PC-3 (cell line): ENCODE measurements around the gene RNASEH2B. TPM values are rescaled to one million over a fixed set of nuclear protein-coding genes. Genes with fewer than 3 reads are reported as not detected.

ENCODE experiments used
- ATAC-seq: fragments of 200-7000 bp; cut with Tn5 transposase; 2 replicates; pipeline ENCODE4 v1.9.1; 2020; ENCODE audit warnings: mild to moderate bottlenecking, moderate library complexity
- BruUV-seq: library from RNA; stranded (reverse); fragments of 400-500 nt; replicated peaks from 2 replicates; lab custom pipeline; 2021; lab: Mats Ljungman, UMichigan
- CTCF ChIA-PET: fragments of 300-600 bp; sonication (Branson Sonifier 250); formaldehyde crosslinking; loops from one replicate; lab custom pipeline; 2022; ENCODE audit warnings: antibody characterized with exemption; lab: Charles Lee
- POLR2A ChIA-PET: fragments of 300-600 bp; sonication (Branson Sonifier 250); formaldehyde crosslinking; loops from one replicate; lab custom pipeline; 2022; ENCODE audit warnings: antibody characterized with exemption; ENCODE audit not compliant: unreplicated experiment; lab: Charles Lee
- DNase-seq: peaks from one replicate; pipeline ENCODE4 v3.0.0-alpha.2; 2015
- H2AFZ ChIP-seq: fragments of 300-600 bp; sonication (generic); 2 replicates; pipeline ENCODE4 v1.6.0; 2016; ENCODE audit warnings: antibody characterized with exemption, low read length
- H3F3A ChIP-seq: fragments of 300-600 bp; sonication (generic); one replicate; pipeline ENCODE4 v1.6.0; 2017; ENCODE audit warnings: antibody characterized with exemption, low read length, control low read depth, mild to moderate bottlenecking; ENCODE audit not compliant: unreplicated experiment
- H3K27ac ChIP-seq: fragments of 300-600 bp; sonication (generic); 2 replicates; pipeline ENCODE4 v1.5.1; 2016; ENCODE audit warnings: mild to moderate bottlenecking, low read length
- H3K27me3 ChIP-seq: fragments of 300-600 bp; sonication (generic); 2 replicates; pipeline ENCODE4 v1.6.1; 2016; ENCODE audit warnings: low read length, mixed read lengths
- H3K36me3 ChIP-seq: fragments of 300-600 bp; sonication (generic); 2 replicates; pipeline ENCODE4 v1.6.1; 2016; ENCODE audit warnings: low read depth, mixed run types, low read length, mixed read lengths
- H3K4me1 ChIP-seq: fragments of 300-600 bp; sonication (generic); 2 replicates; pipeline ENCODE4 v1.5.1; 2016; ENCODE audit warnings: low read length; ENCODE audit not compliant: insufficient read depth
- H3K4me2 ChIP-seq: fragments of 300-600 bp; sonication (generic); 2 replicates; pipeline ENCODE4 v1.6.0; 2016; ENCODE audit warnings: low read length
- H3K4me3 ChIP-seq: fragments of 300-600 bp; sonication (generic); 2 replicates; pipeline ENCODE4 v1.5.1; 2016; ENCODE audit warnings: mild to moderate bottlenecking, low read length, mixed read lengths
- H3K79me2 ChIP-seq: fragments of 300-600 bp; sonication (generic); 2 replicates; pipeline ENCODE4 v1.6.1; 2017; ENCODE audit warnings: low read length, mixed read lengths
- H3K9ac ChIP-seq: fragments of 300-600 bp; sonication (generic); 2 replicates; pipeline ENCODE4 v1.6.0; 2016; ENCODE audit warnings: mild to moderate bottlenecking, low read length
- H3K9me2 ChIP-seq: fragments of 300-600 bp; sonication (generic); replicated peaks from 2 replicates; pipeline ENCODE4 v1.6.1; 2016; ENCODE audit warnings: mixed run types, low read length, mixed read lengths
- H3K9me3 ChIP-seq: fragments of 300-600 bp; sonication (generic); 2 replicates; pipeline ENCODE4 v1.6.1; 2016; ENCODE audit warnings: low read length, mixed read lengths
- H4K20me1 ChIP-seq: fragments of 300-600 bp; sonication (generic); 2 replicates; pipeline ENCODE4 v1.6.1; 2016; ENCODE audit warnings: low read length, mixed read lengths
- CTCF ChIP-seq: fragments of 300-600 bp; sonication (generic); conservative IDR thresholded peaks from 2 replicates; pipeline ENCODE4 v1.5.1; 2017; ENCODE audit warnings: antibody characterized with exemption, low read depth, mild to moderate bottlenecking, low read length
- EZH2 ChIP-seq: fragments of 300-600 bp; sonication (generic); IDR thresholded peaks from one replicate; pipeline ENCODE4 v1.6.1; 2017; ENCODE audit warnings: antibody characterized with exemption, mild to moderate bottlenecking, low read length; ENCODE audit not compliant: unreplicated experiment
- EZH2phosphoT487 ChIP-seq: fragments of 300-600 bp; sonication (generic); IDR thresholded peaks from 2 replicates; pipeline ENCODE4 v1.6.1; 2018; ENCODE audit warnings: mild to moderate bottlenecking, antibody characterized with exemption, low read length, borderline replicate concordance
- intact Hi-C: fragments of 100-400 bp; cut with micrococcal nuclease; formaldehyde crosslinking; loops from 2 replicates; pipeline ENCODE4 v1.9.0; 2023
- total RNA-seq: library from RNA; depleted of rRNA; stranded (reverse); fragments of >200 nt; gene quantifications from 2 replicates; pipeline ENCODE4 v1.2.3, GENCODE V29; 2014

Gene RNASEH2B
- total RNA-seq, 1 experiment from 2014 or later = 36.0 TPM

- no peak overlapping the region for H3K4me2 ChIP-seq
- no peaks in the 10 kb centered on the region for H4K20me1 ChIP-seq
- no peak overlapping the region for H3K4me3 ChIP-seq
- POLR2A ChIA-PET = no interaction called here
- ATAC-seq (no peak), DNase-seq (no peak)
- no peaks in the 10 kb centered on the region for H3K79me2 ChIP-seq
- H3K27me3 ChIP-seq = no peaks in the 10 kb centered on the region
- no peak overlapping the region for H2AFZ ChIP-seq
- H3K9ac ChIP-seq = no peak overlapping the region
- no peaks in the 10 kb centered on the region for H3K9me2 ChIP-seq
- no peaks in the 10 kb centered on the region for H3F3A ChIP-seq
- H3K27ac ChIP-seq = no peak overlapping the region
- no peaks in the 10 kb centered on the region for H3K36me3 ChIP-seq
- no peaks in the 10 kb centered on the region for H3K4me1 ChIP-seq
- BruUV-seq = no TSS peak
- CTCF ChIA-PET = no interaction called here
- intact Hi-C loops = no loop called here
- no peaks in the 10 kb centered on the region for H3K9me3 ChIP-seq
- TF ChIP-seq EZH2phosphoT487 (no peak), CTCF (no peak), EZH2 (no peak)
These were observed 16.3 kb upstream of the RNASEH2B start for GRCh38 chr13:50893211-50893852.

GRCh38 chr13:50894012-50894411 lies 15.6 kb upstream of the RNASEH2B start:
- H3K9me3 ChIP-seq = no peaks in the 10 kb centered on the region
- H3K4me3 ChIP-seq = no peak overlapping the region
- H3K27ac ChIP-seq = no peak overlapping the region
- H3K9me2 ChIP-seq = no peaks in the 10 kb centered on the region
- H3K36me3 ChIP-seq = no peaks in the 10 kb centered on the region
- H3K9ac ChIP-seq = no peak overlapping the region
- no peak for TF ChIP-seq EZH2
- no peak for TF ChIP-seq EZH2phosphoT487
- TF ChIP-seq CTCF = no peak
- H3K4me1 ChIP-seq = no peaks in the 10 kb centered on the region
- no peaks in the 10 kb centered on the region for H3F3A ChIP-seq
- H2AFZ ChIP-seq = no peak overlapping the region
- H3K27me3 ChIP-seq = no peaks in the 10 kb centered on the region
- DNase-seq (no peak), ATAC-seq (no peak)
- CTCF ChIA-PET = no interaction called here
- H3K4me2 ChIP-seq = no peak overlapping the region
- intact Hi-C loops = no loop called here
- no peaks in the 10 kb centered on the region for H3K79me2 ChIP-seq
- BruUV-seq = no TSS peak
- POLR2A ChIA-PET = no interaction called here
- H4K20me1 ChIP-seq = no peaks in the 10 kb centered on the region

- BruUV-seq = no TSS peak
- Histone ChIP-seq H3K9ac (no peak overlapping the region), H3K4me3 (no peak overlapping the region), H4K20me1 (no peaks in the 10 kb centered on the region), H3K36me3 (no peaks in the 10 kb centered on the region), H3K9me2 (no peaks in the 10 kb centered on the region), H3K4me2 (no peak overlapping the region), H3K27ac (no peak overlapping the region), H3K79me2 (no peaks in the 10 kb centered on the region), H3K27me3 (no peaks in the 10 kb centered on the region), H3K4me1 (no peaks in the 10 kb centered on the region), H3F3A (no peaks in the 10 kb centered on the region), H2AFZ (no peak overlapping the region), H3K9me3 (no peaks in the 10 kb centered on the region)
- TF ChIP-seq EZH2 (no peak), CTCF (no peak), EZH2phosphoT487 (no peak)
- CTCF ChIA-PET = no interaction called here
- ATAC-seq (no peak), DNase-seq (no peak)
- intact Hi-C loops = no loop called here
- POLR2A ChIA-PET = no interaction called here
These were observed 15.1 kb upstream of the RNASEH2B start for GRCh38 chr13:50894504-50894903.
